Gastrocnemius medialis (tissue), 4 donors: ENCODE results near the gene SMIM29. TPM values are rescaled to one million over a fixed set of nuclear protein-coding genes. Genes with fewer than 3 reads are reported as not detected.
"Not testable (repeated sequence)": the region's sequence is repeated elsewhere in the genome, so short reads cannot be mapped to it uniquely, and the experiment has no call there.

Source experiments
- ATAC-seq, 2 donors: fragments of 150-250 bp; one replicate each; pipeline ENCODE4 v1.9.1; 2016
- DNase-seq, 2 donors: peaks; one replicate each; pipeline ENCODE4 v3.0.0-alpha.2; 2019
- H3K27ac ChIP-seq, 4 donors: fragments of 200-600 bp; sonication (generic); 1 replicate in 1 of 4; 2 replicates in 3 of 4; pipeline ENCODE4 v1.5.1; 2016 to 2018; ENCODE audit warnings: mild to moderate bottlenecking in 2 of 4, moderate library complexity in 1 of 4
- H3K27me3 ChIP-seq, 3 donors: fragments of 200-600 bp; sonication (generic) in 2 of 3; 1 replicate in 1 of 3; 2 replicates in 2 of 3; pipeline versions ENCODE4 v1.5.1 to v1.6.0; 2016 to 2019; ENCODE audit warnings: mild to moderate bottlenecking in 1 of 3, moderate library complexity in 1 of 3
- H3K36me3 ChIP-seq, 2 donors: fragments of 200-600 bp; sonication (generic) in 1 of 2; one replicate each; pipeline ENCODE4 v1.5.1; 2017 to 2018
- H3K4me1 ChIP-seq, 2 donors: fragments of 200-600 bp; sonication (generic) in 1 of 2; one replicate each; pipeline ENCODE4 v1.5.1; 2016 to 2017; ENCODE audit warnings: mild to moderate bottlenecking in 2 of 2
- H3K4me3 ChIP-seq, 4 donors: fragments of 200-600 bp; sonication (generic) in 3 of 4; 1 replicate in 1 of 4; 2 replicates in 3 of 4; pipeline ENCODE4 v1.5.1; 2016 to 2019; ENCODE audit warnings: mild to moderate bottlenecking in 2 of 4
- H3K9me3 ChIP-seq, 3 donors: fragments of 200-600 bp; sonication (generic) in 2 of 3; 1 replicate in 1 of 3; 2 replicates in 2 of 3; pipeline ENCODE4 v1.5.1; 2016 to 2019
- POLR2A ChIP-seq, 2 donors: fragments of 450-650 bp; IDR thresholded peaks; one replicate each; pipeline ENCODE4 v1.6.1; 2017; ENCODE audit warnings: antibody characterized with exemption in 2 of 2, mild to moderate bottlenecking in 2 of 2, moderate library complexity in 2 of 2
- in situ Hi-C, 4 donors: fragments of 200-750 bp; cut with MboI; loops; one replicate each; pipeline versions ENCODE4 v1.15.0 to v1.8.0; 2017; ENCODE audit warnings: low sequenced_read_pairs in 4 of 4
- intact Hi-C: fragments of 100-400 bp; cut with DNase I; formaldehyde crosslinking; loops from one replicate; pipeline ENCODE4 v1.15.1; 2023; ENCODE audit warnings: low total_unique reads
- total RNA-seq, 4 donors: library from RNA; depleted of rRNA; stranded (reverse); fragments of >200 nt; gene quantifications; one replicate each; pipeline versions ENCODE4 v1.1.0 to v1.2.3, GENCODE V29; 2016
- TF ChIP-seq, protein P1 (sequence below), 5 experiments: fragments of 450-650 bp in 3 of 5; fragments of 200-600 bp in 2 of 5; sonication (generic) in 2 of 5; IDR thresholded peaks in 4 of 5; conservative IDR thresholded peaks in 1 of 5; 1 replicate in 4 of 5; 2 replicates in 1 of 5; pipeline ENCODE4 v1.5.1; 2016 to 2019; ENCODE audit warnings: antibody characterized with exemption in 5 of 5, mild to moderate bottlenecking in 3 of 5, moderate library complexity in 3 of 5

Gene SMIM29
- total RNA-seq, 4 donors from 2014 or later = 21.4 to 39.5 (median 33.4) TPM

DNA sequence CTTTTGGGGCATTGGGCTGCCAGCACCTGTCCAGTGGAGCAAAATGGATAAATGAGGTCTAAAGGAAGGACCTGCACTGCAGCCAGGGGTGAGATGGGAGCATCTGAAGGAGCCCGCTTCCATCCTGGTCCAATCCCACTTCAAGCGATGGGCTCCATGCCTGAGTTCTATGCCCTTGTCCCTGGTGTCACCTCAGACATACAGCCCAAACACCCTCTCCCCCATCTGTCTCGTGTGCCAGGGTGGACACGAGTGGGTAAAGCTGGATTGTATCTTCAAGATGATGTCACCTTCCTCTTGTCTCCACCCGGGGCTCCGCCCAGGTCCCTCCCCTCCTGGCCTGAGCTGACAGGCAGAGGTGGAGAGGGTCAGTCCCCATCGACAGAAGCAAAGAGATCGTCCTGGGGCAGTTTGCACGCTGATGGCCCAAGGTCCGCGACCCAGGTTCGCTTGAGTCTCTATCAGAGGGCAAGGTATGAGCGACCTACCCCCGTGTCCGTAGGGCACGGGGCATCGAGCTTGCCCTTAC, 544 bp downstream of the SMIM29 start:
- Histone ChIP-seq H3K4me1 (peaks cover 23 to 24% of the 10 kb centered on the region in 2 donors), H3K36me3 (no peaks in the 10 kb centered on the region), H3K4me3 (peak overlapping the region; percentile 88 to 98 (median 91)), H3K9me3 (no peaks in the 10 kb centered on the region), H3K27ac (peak overlapping the region; percentile 88 to 95 (median 93)), H3K27me3 (no peaks in the 10 kb centered on the region)
- ATAC-seq (peak; percentile 21 to 34), DNase-seq (peak in 1 of 2 donors; percentile 70)
- in situ Hi-C loops = no loop called here
- intact Hi-C loops = loop anchor here (2.0 to 5.0 kb wide), 3 partner anchors 29 to 409 kb away; no protein-coding TSS in a partner anchor
- TF ChIP-seq, protein P1, sequence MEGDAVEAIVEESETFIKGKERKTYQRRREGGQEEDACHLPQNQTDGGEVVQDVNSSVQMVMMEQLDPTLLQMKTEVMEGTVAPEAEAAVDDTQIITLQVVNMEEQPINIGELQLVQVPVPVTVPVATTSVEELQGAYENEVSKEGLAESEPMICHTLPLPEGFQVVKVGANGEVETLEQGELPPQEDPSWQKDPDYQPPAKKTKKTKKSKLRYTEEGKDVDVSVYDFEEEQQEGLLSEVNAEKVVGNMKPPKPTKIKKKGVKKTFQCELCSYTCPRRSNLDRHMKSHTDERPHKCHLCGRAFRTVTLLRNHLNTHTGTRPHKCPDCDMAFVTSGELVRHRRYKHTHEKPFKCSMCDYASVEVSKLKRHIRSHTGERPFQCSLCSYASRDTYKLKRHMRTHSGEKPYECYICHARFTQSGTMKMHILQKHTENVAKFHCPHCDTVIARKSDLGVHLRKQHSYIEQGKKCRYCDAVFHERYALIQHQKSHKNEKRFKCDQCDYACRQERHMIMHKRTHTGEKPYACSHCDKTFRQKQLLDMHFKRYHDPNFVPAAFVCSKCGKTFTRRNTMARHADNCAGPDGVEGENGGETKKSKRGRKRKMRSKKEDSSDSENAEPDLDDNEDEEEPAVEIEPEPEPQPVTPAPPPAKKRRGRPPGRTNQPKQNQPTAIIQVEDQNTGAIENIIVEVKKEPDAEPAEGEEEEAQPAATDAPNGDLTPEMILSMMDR (IDR thresholded peaks at IDR 0.05 in 4 of 5, conservative IDR thresholded peaks at IDR 0.05 in 1 of 5) = no peak
- TF ChIP-seq POLR2A (IDR thresholded peaks at IDR 0.05) = no peak

DNA sequence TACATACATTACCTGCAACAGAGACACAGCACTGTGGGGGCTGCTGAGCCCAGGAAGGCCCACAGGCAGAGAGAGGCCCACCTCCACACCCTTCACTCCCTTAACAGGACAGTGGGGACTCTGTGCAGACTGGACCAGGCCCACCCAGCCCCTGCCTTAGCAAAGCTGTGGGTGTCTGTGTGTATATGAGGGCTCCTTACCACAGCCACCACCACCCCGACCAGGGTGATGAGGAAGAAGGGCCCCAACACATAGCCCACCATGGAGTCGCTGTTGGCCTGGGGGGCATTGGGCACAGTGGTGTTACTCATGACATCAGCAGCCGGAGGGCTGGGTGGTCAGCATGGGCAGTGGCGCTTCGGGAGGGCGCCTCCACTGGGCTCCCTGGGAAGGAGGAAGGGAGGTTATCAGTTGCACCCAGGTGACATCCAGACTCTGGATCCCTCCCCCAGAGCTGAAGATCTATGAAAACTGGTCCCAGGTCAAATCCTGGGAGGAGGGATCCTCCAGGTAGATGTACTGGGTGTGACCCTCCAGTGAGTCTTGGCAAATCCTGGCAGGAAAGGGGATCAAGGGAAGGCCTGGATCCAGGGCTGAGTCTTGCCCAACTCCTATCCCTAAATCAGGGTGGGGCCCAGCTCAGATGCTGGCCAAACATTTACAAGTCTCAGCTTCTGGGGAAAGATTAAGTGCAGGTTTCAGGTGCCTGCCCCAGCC, 1.2 kb downstream of the SMIM29 start:
- no peak for DNase-seq
- H3K9me3 ChIP-seq = no peaks in the 10 kb centered on the region
- intact Hi-C loops = loop anchor here (2.0 to 5.0 kb wide), 3 partner anchors 29 to 410 kb away; no protein-coding TSS in a partner anchor
- TF ChIP-seq, protein P1 (IDR thresholded peaks at IDR 0.05 in 4 of 5, conservative IDR thresholded peaks at IDR 0.05 in 1 of 5) = no peak
- no peak for TF ChIP-seq POLR2A (IDR thresholded peaks at IDR 0.05)
- no peaks in the 10 kb centered on the region for H3K27me3 ChIP-seq
- peaks cover 23 to 24% of the 10 kb centered on the region in 2 donors for H3K4me1 ChIP-seq
- H3K36me3 ChIP-seq = peaks cover 0 to 6% of the 10 kb centered on the region in 2 donors
- in situ Hi-C loops = no loop called here
- no peak for ATAC-seq
- peak overlapping the region; percentile 88 to 95 (median 93) for H3K27ac ChIP-seq
- H3K4me3 ChIP-seq = peak overlapping the region; percentile 88 to 98 (median 91)

DNA sequence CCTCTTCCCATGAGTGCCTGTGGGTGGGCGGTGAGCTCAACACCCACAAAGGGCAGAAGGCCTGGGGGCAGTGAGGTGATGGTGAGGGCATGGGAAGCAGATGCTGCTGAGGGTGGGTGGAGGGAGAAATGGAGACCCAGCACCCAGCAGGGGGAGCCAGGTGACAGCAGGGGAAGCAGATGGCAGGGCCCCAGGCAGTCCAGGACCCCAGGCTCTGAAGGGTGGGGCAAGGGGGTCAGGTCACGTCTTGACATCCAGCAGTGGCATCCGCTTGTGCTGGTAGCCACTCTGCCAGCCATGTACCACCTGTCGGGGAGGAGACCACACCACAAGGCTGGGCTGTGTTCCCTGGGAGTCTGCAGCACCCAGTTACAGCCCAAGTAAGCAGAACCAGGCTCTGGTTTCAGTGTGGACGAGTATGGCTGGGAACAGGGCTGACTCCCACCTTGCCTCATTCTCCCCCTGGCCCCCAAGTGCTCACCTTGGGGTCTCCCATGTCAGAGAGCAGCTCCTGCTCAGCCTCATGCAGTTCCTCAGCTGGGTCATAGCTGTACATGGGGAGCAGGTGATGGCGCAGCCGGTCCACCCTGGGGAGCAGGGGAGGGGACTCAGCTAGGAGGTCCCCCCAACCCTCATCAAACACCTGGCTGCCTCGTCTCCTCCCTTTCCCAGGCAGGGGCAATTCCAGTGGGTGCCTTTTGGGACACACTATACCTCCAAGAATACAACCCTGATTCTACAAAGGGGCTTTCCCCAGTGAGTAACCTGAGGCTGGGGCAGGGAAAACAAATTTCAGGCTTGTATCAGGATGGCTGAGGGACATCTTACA, 2.0 kb downstream of the SMIM29 start:
- Histone ChIP-seq H3K27me3 (no peaks in the 10 kb centered on the region), H3K27ac (peak overlapping the region; percentile 88 to 95 (median 93)), H3K4me1 (peaks cover 23 to 24% of the 10 kb centered on the region in 2 donors), H3K36me3 (peaks cover 0 to 7% of the 10 kb centered on the region in 2 donors), H3K9me3 (no peaks in the 10 kb centered on the region), H3K4me3 (no peak overlapping the region)
- ATAC-seq = no peak
- intact Hi-C loops (loop anchor here (5.0 kb wide), 2 partner anchors 356 to 411 kb away; no protein-coding TSS in a partner anchor), in situ Hi-C loops (no loop called here)
- DNase-seq = peak in 1 of 2 donors; percentile 43
- TF ChIP-seq, protein P1 (IDR thresholded peaks at IDR 0.05 in 4 of 5, conservative IDR thresholded peaks at IDR 0.05 in 1 of 5) = peak; percentile 28 to 52 (median 45)
- no peak for TF ChIP-seq POLR2A (IDR thresholded peaks at IDR 0.05)

- Histone ChIP-seq H3K36me3 (peaks cover 0 to 11% of the 10 kb centered on the region in 2 donors), H3K4me1 (peaks cover 23 to 24% of the 10 kb centered on the region in 2 donors), H3K4me3 (no peak overlapping the region), H3K27me3 (no peaks in the 10 kb centered on the region), H3K27ac (peak overlapping the region; percentile 88 to 95 (median 93)), H3K9me3 (no peaks in the 10 kb centered on the region)
- DNase-seq (no peak), ATAC-seq (no peak)
- TF ChIP-seq, protein P1 (IDR thresholded peaks at IDR 0.05 in 4 of 5, conservative IDR thresholded peaks at IDR 0.05 in 1 of 5) = no peak
- in situ Hi-C loops (no loop called here), intact Hi-C loops (loop anchor here (5.0 kb wide), 2 partner anchors 356 to 411 kb away; no protein-coding TSS in a partner anchor)
Measured at GRCh38 chr6:34246249-34246562, 2.6 kb downstream of the SMIM29 start.

DNA sequence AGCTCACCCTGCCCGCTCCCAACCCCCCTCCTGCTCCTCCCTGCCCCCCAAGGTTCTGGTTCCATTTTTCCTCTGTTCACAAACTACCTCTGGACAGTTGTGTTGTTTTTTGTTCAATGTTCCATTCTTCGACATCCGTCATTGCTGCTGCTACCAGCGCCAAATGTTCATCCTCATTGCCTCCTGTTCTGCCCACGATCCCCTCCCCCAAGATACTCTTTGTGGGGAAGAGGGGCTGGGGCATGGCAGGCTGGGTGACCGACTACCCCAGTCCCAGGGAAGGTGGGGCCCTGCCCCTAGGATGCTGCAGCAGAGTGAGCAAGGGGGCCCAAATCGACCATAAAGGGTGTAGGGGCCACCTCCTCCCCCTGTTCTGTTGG, 3.1 kb downstream of the SMIM29 start:
- H3K9me3 ChIP-seq, H3K4me3 ChIP-seq, ATAC-seq, DNase-seq, in situ Hi-C loops, H3K27me3 ChIP-seq: not testable (repeated sequence)
- peak overlapping the region in 3 of 4 donors; percentile 33 to 95 (median 93) for H3K27ac ChIP-seq
- intact Hi-C loops = loop anchor here (5.0 kb wide), 2 partner anchors 357 to 412 kb away; no protein-coding TSS in a partner anchor
- H3K4me1 ChIP-seq = peaks cover 23 to 24% of the 10 kb centered on the region in 2 donors
- peaks cover 0 to 16% of the 10 kb centered on the region in 2 donors for H3K36me3 ChIP-seq

DNA sequence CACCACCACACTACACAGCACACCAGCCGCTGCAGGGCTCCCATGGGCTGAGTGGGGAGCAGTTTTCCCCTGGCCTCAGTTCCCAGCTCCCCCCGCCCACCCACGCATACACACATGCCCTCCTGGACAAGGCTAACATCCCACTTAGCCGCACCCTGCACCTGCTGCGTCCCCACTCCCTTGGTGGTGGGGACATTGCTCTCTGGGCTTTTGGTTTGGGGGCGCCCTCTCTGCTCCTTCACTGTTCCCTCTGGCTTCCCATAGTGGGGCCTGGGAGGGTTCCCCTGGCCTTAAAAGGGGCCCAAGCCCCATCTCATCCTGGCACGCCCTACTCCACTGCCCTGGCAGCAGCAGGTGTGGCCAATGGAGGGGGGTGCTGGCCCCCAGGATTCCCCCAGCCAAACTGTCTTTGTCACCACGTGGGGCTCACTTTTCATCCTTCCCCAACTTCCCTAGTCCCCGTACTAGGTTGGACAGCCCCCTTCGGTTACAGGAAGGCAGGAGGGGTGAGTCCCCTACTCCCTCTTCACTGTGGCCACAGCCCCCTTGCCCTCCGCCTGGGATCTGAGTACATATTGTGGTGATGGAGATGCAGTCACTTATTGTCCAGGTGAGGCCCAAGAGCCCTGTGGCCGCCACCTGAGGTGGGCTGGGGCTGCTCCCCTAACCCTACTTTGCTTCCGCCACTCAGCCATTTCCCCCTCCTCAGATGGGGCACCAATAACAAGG, 3.6 kb downstream of the SMIM29 start:
- DNase-seq, in situ Hi-C loops, H3K4me3 ChIP-seq, H3K27me3 ChIP-seq, ATAC-seq, H3K9me3 ChIP-seq: not testable (repeated sequence)
- peak overlapping the region; percentile 89 to 95 (median 92) for H3K27ac ChIP-seq
- peaks cover 0 to 18% of the 10 kb centered on the region in 2 donors for H3K36me3 ChIP-seq
- peaks cover 23 to 24% of the 10 kb centered on the region in 2 donors for H3K4me1 ChIP-seq
- intact Hi-C loops = loop anchor here (5.0 kb wide), 2 partner anchors 357 to 412 kb away; no protein-coding TSS in a partner anchor
